ENCODE measurements around the gene SLC6A18. TPM values are rescaled to one million over a fixed set of nuclear protein-coding genes. Genes with fewer than 3 reads are reported as not detected.

Gene SLC6A18
- total and polyA plus RNA-seq, 2 experiments from 2014 or later: not detected

GRCh38 chr5:1251678-1252580, 26.7 kb downstream of the SLC6A18 start:
- Histone ChIP-seq H3K27me3 (no peaks in the 10 kb centered on the region), H3K9me3 (ENCODE audit: low read depth) (no peaks in the 10 kb centered on the region), H3K36me3 (no peaks in the 10 kb centered on the region), H3K27ac (no peak overlapping the region), H3K4me1 (ENCODE audit: low read depth) (no peaks in the 10 kb centered on the region), H3K4me3 (no peak overlapping the region)
- TF ChIP-seq CTCF (IDR thresholded peaks at IDR 0.05; ENCODE audit: low read depth, low read length): no peak
- no peak for DNase-seq (ENCODE audit: low read depth in 1 of 2, low spot score in 1 of 2)

GRCh38 chr5:1252681-1253080, 27.5 kb downstream of the SLC6A18 start:
- TF ChIP-seq CTCF (IDR thresholded peaks at IDR 0.05; ENCODE audit: low read depth, low read length): no peak
- Histone ChIP-seq H3K27ac (no peak overlapping the region), H3K9me3 (ENCODE audit: low read depth) (no peaks in the 10 kb centered on the region), H3K36me3 (no peaks in the 10 kb centered on the region), H3K4me3 (no peak overlapping the region), H3K4me1 (ENCODE audit: low read depth) (no peaks in the 10 kb centered on the region), H3K27me3 (no peaks in the 10 kb centered on the region)
- no peak for DNase-seq (ENCODE audit: low read depth in 1 of 2, low spot score in 1 of 2)

GRCh38 chr5:1253456-1254105, 28.4 kb downstream of the SLC6A18 start:
- Histone ChIP-seq H3K4me3 (no peak overlapping the region), H3K27ac (no peak overlapping the region), H3K9me3 (ENCODE audit: low read depth) (no peaks in the 10 kb centered on the region), H3K4me1 (ENCODE audit: low read depth) (no peaks in the 10 kb centered on the region), H3K36me3 (no peaks in the 10 kb centered on the region), H3K27me3 (no peaks in the 10 kb centered on the region)
- TF ChIP-seq CTCF (IDR thresholded peaks at IDR 0.05; ENCODE audit: low read depth, low read length): no peak
- DNase-seq (ENCODE audit: low read depth in 1 of 2, low spot score in 1 of 2): no peak

GRCh38 chr5:1254196-1254595, 29.0 kb downstream of the SLC6A18 start:
- no peaks in the 10 kb centered on the region for H3K9me3 ChIP-seq (ENCODE audit: low read depth)
- H3K4me1 ChIP-seq (ENCODE audit: low read depth): no peaks in the 10 kb centered on the region
- TF ChIP-seq CTCF (IDR thresholded peaks at IDR 0.05; ENCODE audit: low read depth, low read length): no peak
- H3K36me3 ChIP-seq: no peaks in the 10 kb centered on the region
- no peak overlapping the region for H3K4me3 ChIP-seq
- no peak for DNase-seq (ENCODE audit: low read depth in 1 of 2, low spot score in 1 of 2)
- H3K27me3 ChIP-seq: no peaks in the 10 kb centered on the region
- H3K27ac ChIP-seq: no peak overlapping the region

- no peaks in the 10 kb centered on the region for H3K9me3 ChIP-seq (ENCODE audit: low read depth)
- H3K27me3 ChIP-seq: no peaks in the 10 kb centered on the region
- no peak for DNase-seq (ENCODE audit: low read depth in 1 of 2, low spot score in 1 of 2)
- H3K36me3 ChIP-seq: no peaks in the 10 kb centered on the region
- H3K4me1 ChIP-seq (ENCODE audit: low read depth): no peaks in the 10 kb centered on the region
- H3K4me3 ChIP-seq: no peak overlapping the region
- TF ChIP-seq CTCF (IDR thresholded peaks at IDR 0.05; ENCODE audit: low read depth, low read length): no peak
- no peak overlapping the region for H3K27ac ChIP-seq
Measured at GRCh38 chr5:1255081-1255561, 29.9 kb downstream of the SLC6A18 start.
